Nephron progenitor cell (in vitro differentiated cells): Measurements from ENCODE around the gene PKP4.
"Not testable (repeated sequence)": the region's sequence is repeated elsewhere in the genome, so short reads cannot be mapped to it uniquely, and the experiment has no call there.

Source experiments
- DNase-seq: peaks from one replicate; pipeline ENCODE4 v3.0.0; 2021
- H3K27ac Mint-ChIP-seq: 2 replicates; pipeline ENCODE4 v1.8.0; 2021; ENCODE audit warnings: mild to moderate bottlenecking, moderate library complexity, mixed read lengths
- H3K27me3 Mint-ChIP-seq: 2 replicates; pipeline ENCODE4 v1.8.0; 2021; ENCODE audit warnings: mild to moderate bottlenecking, low read depth, mixed read lengths; ENCODE audit not compliant: poor library complexity
- H3K36me3 Mint-ChIP-seq: 2 replicates; pipeline ENCODE4 v1.8.0; 2021; ENCODE audit warnings: low read depth, mixed read lengths
- H3K4me1 Mint-ChIP-seq: 2 replicates; pipeline ENCODE4 v1.8.0; 2021; ENCODE audit warnings: mixed read lengths
- H3K4me3 Mint-ChIP-seq: 2 replicates; pipeline ENCODE4 v1.8.0; 2021; ENCODE audit warnings: mild to moderate bottlenecking, moderate library complexity, mixed read lengths
- H3K9me3 Mint-ChIP-seq: 2 replicates; pipeline ENCODE4 v1.8.0; 2021; ENCODE audit warnings: mild to moderate bottlenecking, moderate library complexity, mixed read lengths
- CTCF ChIP-seq: fragments of 200-600 bp; sonication (generic); IDR thresholded peaks from 2 replicates; pipeline ENCODE4 v1.5.0; 2021; ENCODE audit warnings: antibody characterized with exemption

Gene PKP4

GRCh38 chr2:158412206-158412605 lies 44.5 kb upstream of the PKP4 start:
- no peak for TF ChIP-seq CTCF
- no peak overlapping the region for H3K4me3 Mint-ChIP-seq
- no peak for DNase-seq
- no peaks in the 10 kb centered on the region for H3K4me1 Mint-ChIP-seq
- peaks cover 14% of the 10 kb centered on the region for H3K36me3 Mint-ChIP-seq
- peaks cover 3% of the 10 kb centered on the region for H3K27me3 Mint-ChIP-seq
- peaks cover 41% of the 10 kb centered on the region for H3K9me3 Mint-ChIP-seq
- no peak overlapping the region for H3K27ac Mint-ChIP-seq

GRCh38 chr2:158413581-158413980 lies 43.2 kb upstream of the PKP4 start:
- no peak for TF ChIP-seq CTCF

DNA sequence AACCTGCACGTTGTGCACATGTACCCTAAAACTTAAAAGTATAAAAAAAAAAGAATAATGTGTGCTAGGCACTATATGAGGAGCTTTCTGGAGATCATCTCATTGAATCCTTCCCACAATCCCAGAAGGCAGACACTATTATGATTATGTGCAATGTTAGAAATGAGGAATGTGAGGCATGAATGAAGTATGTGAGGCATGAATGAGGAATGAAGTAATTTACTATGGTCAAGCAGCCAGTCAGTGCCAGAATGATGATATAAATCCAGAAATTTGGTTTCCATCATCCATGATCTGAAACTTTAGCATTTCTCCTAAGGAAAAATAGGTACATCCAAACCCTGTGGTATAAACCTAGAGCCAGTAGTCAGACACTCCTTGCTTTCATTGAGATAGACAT lies 42.2 kb upstream of the PKP4 start:
- no peak for TF ChIP-seq CTCF
- H3K4me1 Mint-ChIP-seq = no peaks in the 10 kb centered on the region
- no peak overlapping the region for H3K27ac Mint-ChIP-seq
- no peak for DNase-seq
- no peak overlapping the region for H3K4me3 Mint-ChIP-seq
- H3K27me3 Mint-ChIP-seq = peaks cover 3% of the 10 kb centered on the region
- peaks cover 36% of the 10 kb centered on the region for H3K9me3 Mint-ChIP-seq
- peaks cover 14% of the 10 kb centered on the region for H3K36me3 Mint-ChIP-seq

More at GRCh38 chr2:158413581-158413980, 43.2 kb upstream of the PKP4 start:
- Mint-ChIP-seq H3K9me3 (peaks cover 41% of the 10 kb centered on the region), H3K4me3 (no peak overlapping the region), H3K27ac (no peak overlapping the region), H3K27me3 (peaks cover 3% of the 10 kb centered on the region), H3K4me1 (no peaks in the 10 kb centered on the region), H3K36me3 (peaks cover 14% of the 10 kb centered on the region)
- DNase-seq = no peak

DNA sequence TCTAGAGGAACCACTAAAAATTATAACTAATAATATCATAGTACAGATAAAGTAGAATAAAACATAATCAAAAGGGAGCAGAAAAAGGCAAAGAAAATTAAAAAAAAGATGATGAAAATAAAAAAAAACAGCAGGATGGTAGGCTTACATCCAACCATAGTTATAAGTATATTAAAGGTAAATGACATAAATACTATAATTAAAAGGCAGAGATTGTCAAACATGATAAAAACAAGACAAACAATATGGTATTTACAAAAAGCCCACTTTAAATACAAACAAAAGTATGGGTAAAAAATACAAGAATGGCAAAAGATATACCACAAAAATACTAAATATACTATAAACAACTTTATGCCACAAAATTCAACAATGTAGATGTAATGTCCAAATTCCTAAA lies 24.6 kb upstream of the PKP4 start:
- H3K4me3 Mint-ChIP-seq = no peak overlapping the region

GRCh38 chr2:158433716-158434115 lies 23.0 kb upstream of the PKP4 start:
- H3K27ac Mint-ChIP-seq, H3K4me3 Mint-ChIP-seq, DNase-seq, H3K27me3 Mint-ChIP-seq, H3K36me3 Mint-ChIP-seq, H3K4me1 Mint-ChIP-seq: not testable (repeated sequence)
- H3K9me3 Mint-ChIP-seq = peaks cover 66% of the 10 kb centered on the region

More for the DNA sequence above, 24.6 kb upstream of the PKP4 start:
- Mint-ChIP-seq H3K36me3 (peaks cover 5% of the 10 kb centered on the region), H3K27me3 (no peaks in the 10 kb centered on the region), H3K27ac (no peak overlapping the region), H3K4me1 (no peaks in the 10 kb centered on the region), H3K9me3 (peaks cover 56% of the 10 kb centered on the region)
- no peak for DNase-seq
- no peak for TF ChIP-seq CTCF

DNA sequence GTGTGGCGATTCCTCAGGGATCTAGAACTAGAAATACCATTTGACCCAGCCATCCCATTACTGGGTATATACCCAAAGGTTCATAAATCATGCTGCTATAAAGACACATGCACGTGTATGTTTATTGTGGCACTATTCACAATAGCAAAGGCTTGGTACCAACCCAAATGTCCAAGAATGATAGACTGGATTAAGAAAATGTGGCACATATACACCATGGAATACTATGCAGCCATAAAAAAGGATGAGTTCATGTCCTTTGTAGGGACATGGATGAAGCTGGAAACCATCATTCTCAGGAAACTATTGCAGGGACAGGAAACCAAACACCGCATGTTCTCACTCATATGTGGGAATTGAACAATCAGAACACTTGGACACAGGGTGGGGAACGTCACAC lies 17.7 kb upstream of the PKP4 start:
- H3K27me3 Mint-ChIP-seq, H3K4me3 Mint-ChIP-seq, DNase-seq, H3K27ac Mint-ChIP-seq, H3K4me1 Mint-ChIP-seq: not testable (repeated sequence)
- H3K9me3 Mint-ChIP-seq = peaks cover 55% of the 10 kb centered on the region
- peaks cover 11% of the 10 kb centered on the region for H3K36me3 Mint-ChIP-seq

DNA sequence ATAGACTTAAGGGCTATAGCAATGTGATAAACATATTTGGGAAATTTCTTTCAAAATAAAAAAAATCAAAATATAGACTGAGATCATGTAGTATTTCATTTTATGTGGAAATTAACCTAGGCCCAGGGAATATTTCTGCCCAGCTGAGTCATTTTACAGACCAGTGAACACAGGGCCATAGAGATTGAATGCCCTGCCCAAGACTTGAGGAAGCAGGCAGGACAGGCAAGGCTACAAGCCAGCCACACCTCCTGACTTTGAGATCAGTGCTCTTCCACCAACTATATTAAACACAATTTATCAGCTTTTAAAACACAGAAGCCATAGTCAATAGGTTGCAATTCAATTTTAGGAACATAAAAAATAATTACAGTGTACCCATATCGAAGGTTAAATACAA lies 13.1 kb upstream of the PKP4 start:
- peaks cover 14% of the 10 kb centered on the region for H3K9me3 Mint-ChIP-seq
- H3K36me3 Mint-ChIP-seq = peaks cover 11% of the 10 kb centered on the region
- no peaks in the 10 kb centered on the region for H3K4me1 Mint-ChIP-seq
- H3K27ac Mint-ChIP-seq = no peak overlapping the region
- H3K4me3 Mint-ChIP-seq = no peak overlapping the region
- TF ChIP-seq CTCF = no peak
- no peak for DNase-seq
- no peaks in the 10 kb centered on the region for H3K27me3 Mint-ChIP-seq
